DMS153 treated with DMSO at 0.1 percent for 48 hours (cell line): ENCODE measurements around the gene C19orf44.

Experiments used
- DNase-seq: peaks from one replicate; lab custom pipeline; 2025; ENCODE audit not compliant: unreplicated experiment; lab: John Stamatoyannopoulos, UW

Gene C19orf44

DNA sequence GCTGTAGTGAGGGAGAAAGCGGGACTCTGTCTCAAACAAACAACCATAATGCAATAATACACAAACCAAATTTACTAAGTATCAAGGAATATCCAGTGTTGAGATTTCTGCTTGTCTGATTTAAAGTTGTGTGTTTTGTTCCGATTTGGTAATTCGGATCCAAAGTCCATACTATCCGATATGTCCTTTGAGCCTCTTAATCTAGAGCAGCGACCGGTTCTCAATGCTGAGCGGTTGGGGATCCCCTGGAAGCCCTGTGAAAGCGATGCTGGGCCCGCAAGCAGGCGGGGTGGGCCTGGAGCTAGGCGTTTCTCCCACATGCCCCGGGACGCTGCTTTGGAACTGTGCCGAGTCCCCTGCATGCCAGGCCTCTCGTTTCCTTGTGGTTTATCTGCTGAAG lies 20.2 kb downstream of the C19orf44 start:
- DNase-seq = no peak

DNA sequence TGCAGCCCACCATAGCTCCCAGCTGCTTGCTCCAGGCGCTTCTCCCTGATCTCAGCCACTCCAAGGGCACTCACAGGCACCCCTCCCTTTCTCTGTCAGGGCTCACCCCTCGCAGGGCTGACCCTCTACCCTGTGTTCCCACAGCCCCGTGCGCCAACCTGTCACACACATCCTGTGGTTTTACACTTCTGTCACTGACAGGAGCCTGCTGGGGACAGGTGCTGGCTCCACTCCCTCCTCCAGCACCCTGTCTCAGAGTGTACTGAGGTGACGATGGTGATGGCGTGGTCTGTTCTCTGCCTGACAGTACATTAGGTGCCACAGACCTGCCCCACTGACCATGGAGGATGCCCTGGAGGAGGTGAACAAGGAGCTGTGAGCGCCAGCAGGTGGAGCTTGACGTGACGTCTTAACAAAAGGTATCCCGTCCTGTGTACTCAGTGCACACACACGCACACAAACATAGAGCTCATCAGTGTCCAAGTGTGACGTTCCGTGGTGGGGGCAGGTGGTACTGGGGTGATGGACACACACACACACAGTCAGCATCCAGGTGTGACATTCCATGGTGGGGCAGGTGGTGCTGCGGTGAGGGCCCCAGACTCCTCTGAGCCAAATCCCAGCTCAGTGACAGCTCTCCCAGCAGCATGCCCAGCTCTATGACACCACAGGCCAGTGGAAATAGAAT lies 20.9 kb downstream of the C19orf44 start:
- no peak for DNase-seq

DNA sequence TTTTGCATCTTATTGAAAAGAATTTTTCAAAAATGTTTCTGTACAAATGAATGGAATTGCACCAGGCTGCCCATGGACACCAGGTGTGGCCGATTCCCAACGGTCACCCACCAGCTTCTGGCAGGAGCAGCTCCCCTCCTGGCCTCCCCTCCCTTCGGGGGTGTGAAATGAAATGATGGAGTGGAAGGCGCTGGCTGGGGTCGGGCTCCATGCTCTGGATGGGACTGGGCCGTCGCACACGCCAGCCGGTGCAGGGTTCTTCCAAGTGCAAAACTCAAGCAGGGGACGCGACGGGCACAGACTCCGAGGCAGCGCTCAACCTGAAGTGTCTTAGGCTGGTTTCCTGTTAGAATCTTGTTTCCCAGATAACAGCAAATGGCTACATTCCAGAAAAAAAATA lies 21.9 kb downstream of the C19orf44 start:
- no peak for DNase-seq

DNA sequence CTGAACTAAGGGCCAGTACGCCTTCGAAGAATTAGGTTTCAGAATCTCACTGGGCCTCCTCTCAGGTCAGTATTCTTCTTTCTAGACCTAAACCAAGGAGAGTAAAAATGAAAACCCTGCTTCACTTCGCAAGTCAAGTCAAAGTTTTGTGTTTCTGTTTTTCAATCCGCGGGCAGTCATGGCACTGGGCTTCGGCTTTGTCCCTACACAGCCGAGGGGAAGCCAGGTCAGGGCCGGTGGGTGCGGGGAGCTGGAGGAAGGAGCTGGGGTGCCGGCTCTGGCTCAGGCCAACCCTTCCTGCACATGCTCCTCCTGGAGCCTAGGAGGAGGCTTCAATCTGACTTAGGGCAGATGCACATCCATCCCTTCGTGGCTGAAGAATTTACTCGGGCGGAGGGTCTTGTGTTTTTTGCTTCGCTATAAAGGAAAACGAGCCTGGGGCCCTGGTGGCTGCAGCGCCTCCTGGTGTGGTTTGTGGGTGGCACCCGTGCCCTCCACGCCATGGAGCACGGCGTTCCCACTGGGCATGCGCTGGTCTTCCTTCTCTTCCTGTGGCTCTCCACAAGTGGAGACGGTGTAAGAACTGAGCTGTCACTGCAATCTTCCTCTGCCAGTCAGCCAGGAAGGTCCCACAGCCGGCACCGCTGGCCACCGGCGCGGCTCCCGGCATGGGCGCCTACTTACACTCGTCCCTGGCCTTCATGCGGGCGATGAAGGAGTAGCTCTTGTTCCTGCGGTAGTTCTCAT lies 22.5 kb downstream of the C19orf44 start:
- DNase-seq = no peak

DNA sequence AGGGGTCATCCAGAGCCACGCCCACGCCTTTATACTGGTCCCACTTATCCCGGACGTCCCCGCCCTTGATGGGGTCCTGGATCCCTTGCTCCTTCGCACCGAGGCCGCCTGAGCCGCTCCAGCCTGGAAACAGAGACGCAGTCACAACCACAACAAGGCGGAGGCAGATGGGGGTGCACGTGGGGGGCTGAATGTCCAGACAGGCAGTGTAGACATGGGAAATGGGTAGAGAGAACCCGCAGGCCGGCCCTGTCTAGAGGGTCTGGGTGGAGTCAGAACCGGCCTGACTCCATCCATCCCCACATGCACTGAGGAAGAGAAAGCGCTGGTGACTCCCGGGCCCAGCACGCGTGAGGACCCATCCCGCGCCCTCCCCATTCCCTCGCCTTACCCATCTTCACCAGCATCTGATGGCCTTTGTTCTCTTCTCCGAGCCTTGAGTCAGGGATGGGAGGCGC lies 23.1 kb downstream of the C19orf44 start:
- no peak for DNase-seq

DNA sequence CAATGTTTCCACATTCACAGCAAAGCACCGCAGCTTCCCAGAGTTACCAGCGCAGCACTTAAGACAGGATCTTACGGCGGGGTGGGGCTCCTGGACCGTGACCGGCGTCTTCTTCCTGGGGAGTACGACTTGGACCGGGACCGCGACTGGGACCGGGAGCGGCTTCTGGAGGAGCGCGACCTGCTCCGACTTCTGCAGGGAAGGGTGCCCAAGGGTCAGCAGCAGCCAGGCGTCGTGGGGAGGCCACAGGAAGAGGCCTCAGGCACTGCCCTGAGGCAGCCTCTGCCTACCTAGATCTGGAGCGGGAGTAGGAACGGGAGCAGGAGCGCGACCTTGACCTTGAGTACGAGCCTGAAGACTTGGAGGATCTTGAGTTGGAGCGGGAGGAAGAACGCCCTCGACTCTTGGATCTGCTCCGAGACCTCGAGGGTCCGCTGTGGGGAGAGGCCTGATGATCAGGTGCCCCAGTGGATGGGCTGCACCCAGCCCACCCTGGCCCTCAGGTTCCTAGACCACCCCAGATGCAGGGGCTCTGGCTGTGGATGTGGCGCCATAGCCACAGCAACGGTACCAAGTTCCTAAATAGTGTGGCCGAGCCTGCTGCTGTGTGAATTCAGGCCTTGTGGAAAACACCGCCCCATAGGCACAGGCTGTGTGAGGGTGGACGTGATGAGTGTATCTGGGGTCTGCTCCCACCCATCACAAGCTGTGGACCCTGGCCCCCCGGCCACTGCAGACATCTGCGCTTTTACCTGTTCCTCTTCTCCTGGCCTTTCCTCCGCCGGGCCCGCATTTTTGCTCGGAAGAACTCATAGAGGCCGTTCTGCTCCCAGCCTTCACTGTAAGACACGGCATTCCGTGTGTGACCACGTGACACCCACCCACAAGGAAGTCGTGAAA lies 24.1 kb downstream of the C19orf44 start:
- DNase-seq = no peak

DNA sequence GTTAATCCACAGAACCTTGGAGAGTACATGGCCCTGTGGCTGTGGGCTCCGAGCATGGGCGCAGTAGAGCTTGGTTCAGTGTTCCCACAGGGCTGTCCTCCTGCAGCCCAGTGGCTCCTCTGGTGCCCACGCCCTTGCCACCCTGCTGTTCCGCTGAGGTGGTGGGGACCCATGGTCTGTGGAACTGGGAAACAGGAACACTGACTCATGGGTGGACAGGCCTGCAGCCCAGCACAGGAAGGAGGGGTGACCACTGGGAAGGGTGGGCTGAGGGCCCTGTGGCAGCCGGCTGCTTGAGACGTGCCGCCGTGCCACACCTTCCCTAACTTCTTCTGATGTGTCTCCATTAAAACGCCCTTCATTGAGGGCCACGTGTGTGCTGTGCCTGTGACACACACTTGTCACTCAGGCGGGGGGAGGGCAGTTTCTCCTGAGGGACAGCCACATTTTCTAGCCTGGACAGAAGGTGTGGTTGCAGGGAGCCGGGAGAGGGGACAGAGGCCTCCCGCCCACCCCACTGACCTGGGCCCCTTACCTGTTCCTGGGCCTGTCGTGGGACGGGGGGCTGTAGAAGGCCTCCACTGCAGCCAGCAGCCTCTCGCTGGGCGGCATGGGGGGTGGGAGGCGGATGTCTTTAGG lies 24.9 kb downstream of the C19orf44 start:
- DNase-seq = no peak

DNA sequence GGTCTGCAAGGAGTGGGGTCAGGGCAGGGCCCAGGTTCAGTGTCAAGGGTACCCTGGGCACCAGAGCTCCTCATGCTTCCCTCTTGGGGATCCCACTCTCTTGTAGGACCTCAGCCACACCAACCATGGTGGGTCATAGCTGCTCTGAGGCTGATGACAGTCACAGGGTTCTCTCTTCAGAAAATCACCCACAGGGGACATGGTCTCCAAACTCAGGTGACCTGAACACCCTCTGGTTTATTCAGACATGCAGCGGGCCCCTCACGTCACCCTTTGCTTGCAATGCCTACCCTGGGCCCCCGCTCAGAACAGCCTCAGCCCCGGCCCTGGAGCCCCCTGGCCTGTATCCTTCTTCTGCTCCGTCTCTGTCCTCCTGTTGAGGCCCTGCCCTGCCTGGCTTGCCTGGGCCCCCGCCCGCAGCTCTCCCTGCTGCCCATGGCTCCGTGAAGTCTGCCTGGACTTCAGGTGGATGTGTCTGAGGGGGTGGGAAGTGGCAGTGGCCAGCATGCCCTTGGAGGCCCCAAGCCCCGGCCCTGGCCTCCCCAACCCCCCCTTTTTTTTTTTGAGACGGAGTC lies 25.6 kb downstream of the C19orf44 start:
- DNase-seq = no peak

DNA sequence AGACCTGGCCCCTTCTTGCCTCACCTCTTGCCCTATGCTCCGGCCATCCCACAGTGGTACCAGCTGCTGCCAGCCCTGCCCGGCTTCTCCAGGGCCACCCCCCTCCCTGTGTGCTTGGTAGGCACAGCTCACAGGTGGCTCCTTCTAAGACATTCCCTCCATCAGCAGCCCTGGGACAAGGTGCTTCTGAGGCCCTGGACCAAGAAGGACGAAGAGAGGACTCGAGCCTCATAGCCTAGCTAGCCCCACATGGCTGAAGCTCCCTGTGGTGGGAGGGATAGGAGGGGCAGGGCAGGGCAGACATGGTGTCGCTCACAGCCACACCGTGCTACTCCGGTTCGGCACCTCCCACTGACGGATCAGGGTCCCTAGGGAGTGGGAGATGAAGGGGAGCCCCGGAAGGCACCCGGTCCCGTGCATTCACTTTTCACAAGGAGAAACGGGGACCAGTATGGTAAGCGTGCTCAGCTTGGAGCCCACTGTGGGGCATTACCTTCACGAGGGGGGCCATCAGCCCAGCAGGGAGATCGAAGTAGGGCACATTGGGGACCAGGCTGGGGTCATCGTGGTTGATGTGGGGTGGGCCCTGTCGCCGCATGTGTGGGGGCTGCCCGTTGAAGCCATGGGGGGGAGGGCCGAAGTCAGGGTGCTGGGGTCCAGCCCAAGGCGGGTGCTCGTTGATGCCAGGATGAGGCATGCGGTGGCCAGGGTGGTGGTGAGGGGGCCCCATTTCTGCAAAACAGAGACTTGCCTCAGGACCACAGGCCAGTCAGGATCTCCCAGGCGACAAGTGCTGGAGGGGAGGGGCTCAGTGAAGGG lies 26.6 kb downstream of the C19orf44 start:
- no peak for DNase-seq

DNA sequence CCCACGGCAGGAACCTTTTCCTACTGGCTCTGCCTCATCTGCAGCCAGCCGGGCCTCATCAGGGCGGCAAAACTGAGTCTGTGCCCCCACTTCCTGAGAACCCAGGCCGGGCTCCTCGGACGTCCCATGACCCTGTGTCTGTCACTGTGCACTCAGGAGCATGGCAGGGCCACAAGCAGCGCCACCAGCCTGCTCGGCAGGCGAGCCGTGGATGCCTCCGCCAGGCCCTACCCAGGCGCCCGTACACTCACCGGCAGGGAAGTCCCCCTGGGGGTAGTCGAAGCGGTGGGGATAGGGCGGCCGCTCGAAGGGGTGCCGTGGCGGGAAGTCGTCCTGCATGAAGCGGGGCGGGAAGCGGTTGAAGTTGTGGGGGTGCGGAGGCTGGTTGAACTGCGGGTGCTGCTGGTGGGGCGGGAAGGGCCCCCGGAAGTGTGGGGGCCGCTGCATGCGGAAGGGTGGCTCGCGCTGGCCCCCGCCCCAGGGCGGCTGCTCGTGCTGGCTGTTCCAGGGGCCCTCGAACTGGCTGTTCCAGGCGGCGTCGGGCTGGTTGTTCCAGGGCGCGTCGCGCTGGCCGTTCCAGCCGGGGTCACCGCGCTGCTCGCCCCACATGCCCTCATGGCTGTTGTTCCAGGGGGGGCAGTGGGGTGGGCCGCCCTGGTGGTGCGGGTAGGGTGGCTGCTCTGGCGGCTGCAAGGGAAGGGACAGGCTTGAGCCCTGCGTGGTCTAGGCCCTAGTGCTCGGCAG lies 29.0 kb downstream of the C19orf44 start:
- DNase-seq = no peak

DNA sequence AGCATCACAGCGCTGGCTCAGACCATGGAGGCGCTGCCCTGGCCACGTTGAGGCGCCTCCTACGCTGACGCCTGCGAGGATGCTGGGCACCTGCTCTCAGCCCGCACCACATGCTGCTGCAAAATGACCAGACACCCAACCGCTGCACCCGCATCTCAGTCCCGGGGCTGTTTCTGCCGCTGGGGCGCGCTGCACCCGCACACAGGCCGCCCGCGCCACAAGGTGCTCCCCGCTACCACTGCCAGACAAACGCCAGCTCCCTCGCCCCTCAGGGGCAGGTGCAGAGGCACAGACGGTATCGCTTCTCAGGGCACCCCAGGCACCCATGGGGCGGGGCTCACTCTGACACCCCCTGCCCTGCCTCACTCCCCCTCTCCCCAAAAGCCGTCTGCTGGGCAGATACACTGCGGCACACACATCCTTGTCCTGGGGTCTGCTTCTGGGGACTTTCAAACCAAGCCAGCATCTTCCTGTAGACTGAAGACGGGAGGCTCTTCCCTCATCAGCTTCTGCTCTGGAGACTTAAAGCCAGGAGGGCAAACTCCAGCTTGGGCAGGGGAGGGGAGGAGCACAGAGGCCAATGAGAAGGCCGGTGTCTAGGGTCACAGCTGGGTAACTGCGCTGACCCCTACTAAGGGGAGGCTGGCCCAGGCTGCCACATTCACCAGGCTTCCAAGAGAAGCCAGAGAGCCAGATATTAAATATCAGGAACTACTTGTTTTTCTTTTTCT lies 29.7 kb downstream of the C19orf44 start:
- no peak for DNase-seq

DNA sequence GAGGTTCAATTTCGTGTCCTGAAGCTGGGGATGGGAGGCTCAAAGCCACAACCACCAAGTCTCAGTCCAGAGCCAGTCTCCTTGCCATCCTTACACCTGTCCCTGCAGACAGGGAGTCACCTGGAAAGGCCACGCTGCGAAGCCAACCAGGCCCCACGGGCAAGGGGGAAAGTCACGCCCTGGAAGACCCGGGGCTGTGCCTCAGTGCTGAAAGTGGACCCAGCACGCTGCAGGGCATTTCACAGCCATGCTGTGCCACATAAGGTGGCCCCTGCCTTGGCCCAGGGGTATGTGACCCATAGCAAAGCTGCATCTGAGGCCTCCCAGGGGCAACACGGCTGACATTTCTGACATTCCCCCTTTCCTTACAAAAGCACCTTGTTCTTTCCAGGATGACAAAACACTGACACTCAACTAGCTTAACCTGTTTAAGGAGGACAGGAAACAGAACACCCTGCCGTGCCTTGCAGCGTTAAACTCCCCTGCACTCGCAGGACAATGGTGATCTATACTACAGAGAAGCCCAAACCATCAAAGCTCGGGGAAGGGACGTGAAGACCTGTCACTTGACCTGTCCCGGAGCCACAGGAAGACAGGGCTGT lies 31.2 kb downstream of the C19orf44 start:
- DNase-seq = no peak

DNA sequence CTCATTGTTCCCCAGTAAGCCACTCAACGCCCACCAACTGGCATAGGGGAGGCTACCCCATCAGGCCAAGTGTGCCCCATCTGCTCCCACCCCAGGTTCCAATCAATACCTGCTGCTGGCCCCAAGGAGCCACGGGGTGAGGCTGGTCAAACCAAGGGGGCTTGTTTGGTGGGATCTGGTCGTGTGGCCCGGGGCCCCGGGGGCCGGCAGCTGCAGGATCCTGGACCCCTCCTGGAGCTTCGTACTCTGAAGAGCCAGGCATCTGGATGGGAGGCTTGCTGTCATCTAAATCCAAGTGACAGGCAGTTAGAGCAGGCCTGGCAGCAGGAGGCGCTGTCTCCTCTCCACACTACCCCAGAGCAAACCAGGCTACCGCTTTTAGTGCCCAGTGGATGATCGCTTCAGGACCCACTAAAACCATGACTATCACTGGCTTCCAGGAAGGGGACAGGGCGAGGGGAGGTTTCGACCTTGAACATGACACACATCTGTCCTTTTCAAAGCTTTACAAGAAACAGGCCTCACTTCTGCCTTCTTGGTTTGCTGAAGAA lies 31.9 kb downstream of the C19orf44 start:
- no peak for DNase-seq

DNA sequence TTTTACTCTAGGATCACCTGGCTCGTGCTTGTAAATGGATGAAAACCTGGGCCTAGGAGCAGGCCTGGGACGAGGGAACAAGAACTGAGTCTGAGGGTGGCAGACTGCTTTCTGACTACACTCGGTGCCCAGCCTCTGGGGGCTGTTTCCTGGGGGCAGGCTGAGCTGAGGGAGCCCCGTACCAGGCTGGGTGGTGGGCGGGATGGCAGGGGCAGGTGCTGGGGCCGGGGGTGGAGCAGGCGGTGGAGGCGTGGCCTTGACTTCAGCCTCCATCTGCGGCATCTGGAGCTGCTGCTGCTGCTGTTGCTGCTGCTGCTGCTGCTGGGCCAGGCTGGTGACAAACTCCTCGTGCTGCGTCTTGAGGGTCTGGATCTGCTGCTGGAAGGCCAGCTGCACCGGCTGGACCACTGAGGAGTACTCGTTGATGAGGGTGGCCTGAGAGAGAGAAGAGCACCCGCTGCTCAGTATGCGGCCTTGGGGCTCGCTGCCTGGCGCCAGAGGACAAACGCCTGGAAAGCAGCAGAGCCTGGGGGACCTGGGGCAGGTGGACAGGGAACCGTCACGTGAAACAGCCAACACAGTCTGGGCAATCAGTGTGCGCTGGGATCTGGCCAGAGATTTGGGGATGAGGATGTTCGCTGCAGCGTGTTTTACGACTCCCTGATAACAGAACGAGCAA lies 33.4 kb downstream of the C19orf44 start:
- DNase-seq = no peak

DNA sequence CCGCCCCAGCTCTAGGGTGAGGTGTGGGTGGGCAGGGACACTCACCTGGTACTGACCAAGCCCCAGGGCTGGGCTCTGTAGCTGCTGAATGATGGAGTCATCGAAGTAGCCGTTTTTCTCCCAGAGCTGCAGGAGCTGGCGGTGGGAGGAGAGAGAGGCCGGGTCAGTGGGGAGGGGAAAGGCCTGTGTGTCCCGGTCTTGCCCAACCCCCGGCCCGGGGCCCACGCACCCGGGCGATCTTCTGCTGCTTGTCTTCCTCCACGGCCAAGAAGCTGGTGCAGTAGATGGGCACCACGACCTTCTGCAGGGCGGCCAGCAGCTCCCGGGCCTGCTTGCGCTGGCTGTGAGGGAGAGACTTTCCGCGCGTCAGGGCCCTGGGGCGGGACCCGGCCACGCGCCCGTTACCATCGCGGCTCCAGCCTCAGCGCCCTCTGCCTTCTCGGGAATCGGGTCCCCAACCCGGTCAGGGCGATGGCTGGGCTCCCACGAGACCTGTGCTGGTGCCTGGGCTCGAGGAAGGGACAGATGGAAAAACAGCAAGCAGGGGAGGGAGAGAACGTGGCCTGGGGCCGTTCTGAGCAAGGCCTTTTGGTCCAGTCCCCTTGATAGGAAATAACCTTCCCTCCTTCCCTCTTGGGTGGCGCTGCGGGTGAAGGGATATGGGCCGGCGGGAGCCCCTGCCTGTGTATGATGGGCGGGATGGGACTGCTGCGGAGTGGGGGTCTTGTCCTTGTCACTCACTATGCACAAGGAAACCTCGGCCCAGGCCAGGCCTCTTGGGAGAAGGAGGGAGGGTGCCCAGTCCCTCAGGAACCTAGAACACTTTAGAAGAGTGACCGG lies 34.6 kb downstream of the C19orf44 start:
- DNase-seq = no peak

DNA sequence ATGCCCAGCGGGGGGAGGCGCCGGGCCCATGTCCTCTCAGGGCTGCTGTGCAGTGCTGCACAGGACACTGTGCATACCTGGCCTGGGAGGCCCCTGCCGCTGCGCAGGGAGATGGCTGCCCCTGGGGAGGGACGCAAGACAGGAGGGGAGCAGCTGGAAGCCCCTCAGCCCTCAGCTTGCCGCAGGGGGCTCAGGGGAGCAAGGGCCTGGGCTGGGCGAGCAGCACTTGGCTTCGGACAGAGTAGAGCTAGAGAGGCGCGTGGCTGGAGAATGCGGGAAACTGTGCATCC lies 35.1 kb downstream of the C19orf44 start:
- no peak for DNase-seq
